Lung (tissue), 12 donors: ENCODE data around the gene NFE2L1. TPM values are rescaled to one million over a fixed set of nuclear protein-coding genes. Genes with fewer than 3 reads are reported as not detected.

Experiments
- ATAC-seq: fragments of 200-7000 bp; cut with Tn5 transposase; one replicate; pipeline ENCODE4 v1.9.1; 2020; ENCODE audit warnings: moderate number of reproducible peaks; ENCODE audit not compliant: insufficient read depth, low FRiP score
- DNase-seq, 3 donors: peaks; one replicate each; pipeline ENCODE4 v3.0.0-alpha.2; 2013 to 2017
- H3K27ac ChIP-seq, 2 donors: one replicate each; pipeline ENCODE4 v1.5.1; 2013; ENCODE audit warnings: mild to moderate bottlenecking in 2 of 2, moderate library complexity in 2 of 2, control low read depth in 1 of 2, inconsistent platforms in 1 of 2, low read depth in 1 of 2, low read length in 1 of 2
- H3K27me3 ChIP-seq, 3 donors: one replicate each; pipeline ENCODE4 v1.5.1; 2013; ENCODE audit warnings: low read length in 2 of 3; ENCODE audit not compliant: control insufficient read depth in 3 of 3, insufficient read depth in 3 of 3
- H3K36me3 ChIP-seq, 4 donors: one replicate each; pipeline ENCODE4 v1.5.1; 2013; ENCODE audit warnings: low read length in 4 of 4, mild to moderate bottlenecking in 1 of 4, moderate library complexity in 1 of 4; ENCODE audit not compliant: control insufficient read depth in 4 of 4, insufficient read depth in 4 of 4
- H3K4me1 ChIP-seq, 5 donors: one replicate each; pipeline ENCODE4 v1.5.1; 2013; ENCODE audit warnings: low read length in 5 of 5, mild to moderate bottlenecking in 2 of 5, moderate library complexity in 1 of 5; ENCODE audit not compliant: control insufficient read depth in 5 of 5, insufficient read depth in 5 of 5
- H3K4me3 ChIP-seq: one replicate; pipeline ENCODE4 v1.5.1; 2013; ENCODE audit warnings: mild to moderate bottlenecking, control low read depth, moderate library complexity
- H3K9ac ChIP-seq, 2 donors: one replicate each; pipeline ENCODE4 v1.5.1; 2013; ENCODE audit warnings: low read length in 2 of 2, control low read depth in 1 of 2; ENCODE audit not compliant: insufficient read depth in 1 of 2
- H3K9me3 ChIP-seq, 4 donors: one replicate each; pipeline ENCODE4 v1.5.1; 2013; ENCODE audit warnings: low read length in 3 of 4, mild to moderate bottlenecking in 1 of 4, moderate library complexity in 1 of 4; ENCODE audit not compliant: control insufficient read depth in 4 of 4, insufficient read depth in 3 of 4
- WGBS, 2 donors: extraction: QIAGEN DNeasy Blood & Tissue Kit; methylation state at CpG; one replicate each; pipeline ENCODE4 v1.1.7; 2013; 5-methylcytosine and 5-hydroxymethylcytosine counted together
- polyA plus RNA-seq, 2 donors: library from polyadenylated mRNA; stranded (reverse); fragments of 200-250 nt; gene quantifications; one replicate each; pipeline ENCODE4 v1.2.1, GENCODE V29; 2013
- total RNA-seq, 2 donors: library from RNA; depleted of rRNA in 1 of 2; stranded (reverse); fragments of >200 nt in 1 of 2; gene quantifications; one replicate each; pipeline ENCODE4 v1.2.1, GENCODE V29; 2014 to 2021
- TF ChIP-seq, protein P1 (sequence below): IDR thresholded peaks from 2 replicates; pipeline ENCODE4 v1.5.1; 2012; ENCODE audit warnings: mild to moderate bottlenecking; ENCODE audit errors: control extremely low read depth, extremely low read depth
- donor health status: control.
- donor health status: control.
- donor health status: Bipolar disorder and iron deficiency.
- donor health status: healthy.
- donor health status: DM: yes; HTN: yes; CAD: no.

The NFE2L1 gene
- total and polyA plus RNA-seq, 4 donors, result 68.8 to 135 (median 87.1) TPM

DNA sequence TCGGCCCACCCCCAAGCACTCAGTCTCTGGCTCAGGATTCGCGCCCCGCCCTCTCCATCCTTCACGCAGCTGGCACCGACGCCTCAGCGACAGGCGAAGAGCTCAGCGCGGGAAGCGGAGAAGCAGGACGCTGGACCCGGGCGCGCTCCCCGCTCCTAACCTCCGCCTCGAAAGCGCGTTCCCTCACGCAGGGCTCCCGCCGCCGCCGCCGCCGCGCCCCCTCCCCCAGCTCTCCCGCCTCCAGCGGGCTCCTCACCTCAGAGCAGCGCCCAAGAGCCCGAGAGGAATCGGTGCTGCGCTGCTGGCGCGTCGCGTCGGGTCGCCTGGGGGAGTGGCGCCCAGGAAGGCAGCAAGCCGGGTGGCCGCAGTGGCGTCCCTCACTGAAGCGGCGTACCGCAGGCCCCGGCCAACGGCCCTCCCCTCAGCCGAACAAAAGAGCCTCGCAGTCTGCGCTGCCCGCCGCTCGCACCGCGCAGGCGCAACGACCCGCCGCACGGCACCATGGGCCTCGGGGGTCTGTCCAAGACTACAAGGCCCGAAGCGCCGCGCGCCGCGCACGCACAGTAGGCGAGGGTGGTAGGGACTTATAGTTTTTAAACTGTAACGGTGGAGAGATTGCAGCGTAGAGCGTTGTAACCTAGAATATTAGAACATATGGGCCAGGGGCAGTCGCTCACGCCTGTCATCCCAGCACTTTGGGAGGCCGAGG, 53.0 kb downstream of the NFE2L1 start, which contains the start of gene CBX1:
CBX1 (minus strand) TSS at position 467 of the 709 bp plus-strand sequence. CDS start 24,474 bp downstream, outside the sequence.
- WGBS, 2 donors, result 0 to 1% methylated on average over 70 to 79 of the region's 79 CpGs
- Histone ChIP-seq H3K4me1 (peaks cover 0 to 10% (median 2%) of the 10 kb centered on the region in 5 donors), H3K4me3 (peak within 1 kb of the TSS; percentile 55), H3K27ac (peak within 1 kb of the TSS; percentile 79 to 84), H3K36me3 (no peaks in the 10 kb centered on the region), H3K9me3 (no peaks in the 10 kb centered on the region), H3K27me3 (no peaks in the 10 kb centered on the region), H3K9ac (peak within 1 kb of the TSS; percentile 45 to 63)
- peak; percentile 95 for ATAC-seq
- DNase-seq, result peak; percentile 97 to 98 (median 97)
- TF ChIP-seq, protein P1, sequence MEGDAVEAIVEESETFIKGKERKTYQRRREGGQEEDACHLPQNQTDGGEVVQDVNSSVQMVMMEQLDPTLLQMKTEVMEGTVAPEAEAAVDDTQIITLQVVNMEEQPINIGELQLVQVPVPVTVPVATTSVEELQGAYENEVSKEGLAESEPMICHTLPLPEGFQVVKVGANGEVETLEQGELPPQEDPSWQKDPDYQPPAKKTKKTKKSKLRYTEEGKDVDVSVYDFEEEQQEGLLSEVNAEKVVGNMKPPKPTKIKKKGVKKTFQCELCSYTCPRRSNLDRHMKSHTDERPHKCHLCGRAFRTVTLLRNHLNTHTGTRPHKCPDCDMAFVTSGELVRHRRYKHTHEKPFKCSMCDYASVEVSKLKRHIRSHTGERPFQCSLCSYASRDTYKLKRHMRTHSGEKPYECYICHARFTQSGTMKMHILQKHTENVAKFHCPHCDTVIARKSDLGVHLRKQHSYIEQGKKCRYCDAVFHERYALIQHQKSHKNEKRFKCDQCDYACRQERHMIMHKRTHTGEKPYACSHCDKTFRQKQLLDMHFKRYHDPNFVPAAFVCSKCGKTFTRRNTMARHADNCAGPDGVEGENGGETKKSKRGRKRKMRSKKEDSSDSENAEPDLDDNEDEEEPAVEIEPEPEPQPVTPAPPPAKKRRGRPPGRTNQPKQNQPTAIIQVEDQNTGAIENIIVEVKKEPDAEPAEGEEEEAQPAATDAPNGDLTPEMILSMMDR, result no peak

DNA sequence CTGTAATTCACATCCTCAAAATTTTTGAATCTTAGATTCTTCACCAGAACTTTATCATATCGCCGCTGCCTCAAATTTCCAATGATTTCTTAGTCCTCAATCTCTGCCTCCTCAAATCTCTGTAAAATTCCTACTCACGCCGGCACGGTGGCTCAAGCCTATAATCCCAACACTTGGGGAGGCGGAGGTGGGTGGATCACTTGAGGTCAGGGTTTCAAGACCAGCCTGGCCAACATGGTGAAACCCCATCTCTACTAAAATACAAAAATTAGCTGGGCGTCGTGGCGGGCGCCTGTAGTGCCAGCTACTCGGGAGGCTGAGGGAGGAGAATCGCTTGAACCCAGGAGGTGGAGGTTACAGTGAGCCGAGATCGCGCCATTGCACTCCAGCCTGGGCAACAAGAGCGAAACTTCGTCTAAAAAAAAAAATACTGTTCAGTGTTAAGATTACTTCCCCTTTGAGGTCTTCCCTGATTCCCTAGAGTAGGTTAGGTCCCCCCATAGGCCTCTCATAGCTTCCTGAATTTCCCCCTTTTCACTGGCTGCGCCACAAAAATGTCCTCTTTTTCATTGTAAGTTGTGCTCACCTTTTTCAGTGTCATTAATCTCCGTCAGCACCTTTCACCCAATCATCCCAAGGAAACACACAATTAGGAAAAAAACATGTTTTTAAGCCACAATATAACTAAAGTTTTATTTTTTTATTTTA, 54.0 kb downstream of the NFE2L1 start:
- no peak overlapping the region for H3K27ac ChIP-seq
- WGBS, 2 donors, result 55 to 78% methylated on average over 19 of the region's 19 CpGs
- no peaks in the 10 kb centered on the region for H3K27me3 ChIP-seq

DNA sequence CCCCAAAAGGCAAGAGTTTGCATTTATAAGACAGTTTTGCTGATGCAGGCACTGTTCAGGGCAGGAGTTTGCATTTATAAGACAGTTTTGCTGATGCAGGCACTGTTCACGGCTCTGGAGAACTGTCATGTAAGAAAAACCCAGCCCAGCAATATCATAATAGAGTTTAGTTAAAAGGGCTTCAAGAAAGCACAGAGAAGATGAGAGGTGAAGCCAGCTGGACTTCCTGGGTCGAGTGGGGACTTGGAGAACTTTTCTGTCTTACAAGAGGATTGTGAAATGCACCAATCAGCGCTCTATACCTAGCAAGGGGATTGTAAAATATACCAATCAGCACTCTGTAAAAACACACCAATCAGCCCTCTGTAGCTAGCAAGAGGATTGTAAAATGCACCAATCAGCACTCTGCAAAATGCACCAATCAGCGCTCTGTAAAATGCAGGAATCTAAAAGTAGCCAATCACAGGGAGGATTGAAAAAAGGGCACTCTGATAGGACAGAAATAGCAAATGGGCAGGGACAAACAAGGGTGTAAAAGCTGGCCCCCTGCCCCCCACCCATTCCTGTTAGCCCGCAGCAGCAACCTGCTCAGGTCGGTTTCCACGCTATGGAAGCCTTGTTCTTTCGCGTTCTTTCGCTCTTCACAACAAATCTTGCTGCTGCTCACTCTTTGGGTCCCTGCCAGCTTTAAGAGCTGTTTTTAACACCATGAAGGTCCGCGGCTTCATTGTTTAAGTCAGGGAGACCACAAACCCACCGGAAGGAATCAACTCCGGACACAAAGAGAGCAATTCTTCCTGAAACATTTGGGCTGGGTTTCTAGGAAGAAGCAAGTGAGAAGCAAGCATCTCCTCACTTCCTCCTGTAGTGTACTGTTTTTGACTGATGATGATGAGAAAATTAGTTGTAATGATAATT, 54.9 kb downstream of the NFE2L1 start:
- no peaks in the 10 kb centered on the region for H3K36me3 ChIP-seq
- WGBS, 2 donors, result 25 to 57% methylated on average over 14 of the region's 14 CpGs
- no peak overlapping the region for H3K27ac ChIP-seq

More for the DNA sequence above, 54.0 kb downstream of the NFE2L1 start:
- no peaks in the 10 kb centered on the region for H3K36me3 ChIP-seq
- H3K9me3 ChIP-seq, result no peaks in the 10 kb centered on the region
- peaks cover 0 to 13% (median 4%) of the 10 kb centered on the region in 5 donors for H3K4me1 ChIP-seq
- H3K4me3 ChIP-seq, result no peak overlapping the region
- DNase-seq (no peak), ATAC-seq (no peak)
- no peak overlapping the region for H3K9ac ChIP-seq
- TF ChIP-seq, protein P1, result no peak

More for the DNA sequence above, 54.9 kb downstream of the NFE2L1 start:
- H3K4me3 ChIP-seq, result no peak overlapping the region
- H3K9ac ChIP-seq, result no peak overlapping the region
- no peaks in the 10 kb centered on the region for H3K27me3 ChIP-seq
- peaks cover 0 to 13% (median 4%) of the 10 kb centered on the region in 5 donors for H3K4me1 ChIP-seq
- no peak for DNase-seq
- TF ChIP-seq, protein P1, result no peak
- no peak for ATAC-seq
- no peaks in the 10 kb centered on the region for H3K9me3 ChIP-seq
